GM18526 (cell line): ENCODE measurements around the gene SYCE1.

Experiments used
- POLR2A ChIP-seq: IDR thresholded peaks from 3 replicates; pipeline ENCODE4 v1.6.1; 2011; ENCODE audit not compliant: insufficient read length; ENCODE audit errors: extremely low read depth

The SYCE1 gene

GRCh38 chr10:133565441-133566294 is at the start of gene SYCE1:
SYCE1 (minus strand) TSS chr10:133565583; CDS start chr10:133565529, 54 bp downstream.
- no peak for TF ChIP-seq POLR2A

GRCh38 chr10:133614830-133615580 is 49.6 kb upstream of the SYCE1 start:
- TF ChIP-seq POLR2A, result no peak

- TF ChIP-seq POLR2A, result no peak
Observed at GRCh38 chr10:133613699-133614098, 48.3 kb upstream of the SYCE1 start.

GRCh38 chr10:133611079-133611478 is 45.7 kb upstream of the SYCE1 start:
- no peak for TF ChIP-seq POLR2A

- no peak for TF ChIP-seq POLR2A
Observed at GRCh38 chr10:133608855-133609254, 43.5 kb upstream of the SYCE1 start.

- TF ChIP-seq POLR2A, result no peak
Observed at GRCh38 chr10:133600657-133601056, 35.3 kb upstream of the SYCE1 start.

GRCh38 chr10:133592716-133593115 is 27.3 kb upstream of the SYCE1 start:
- no peak for TF ChIP-seq POLR2A

GRCh38 chr10:133590970-133591359 is 25.6 kb upstream of the SYCE1 start:
- TF ChIP-seq POLR2A, result no peak

DNA sequence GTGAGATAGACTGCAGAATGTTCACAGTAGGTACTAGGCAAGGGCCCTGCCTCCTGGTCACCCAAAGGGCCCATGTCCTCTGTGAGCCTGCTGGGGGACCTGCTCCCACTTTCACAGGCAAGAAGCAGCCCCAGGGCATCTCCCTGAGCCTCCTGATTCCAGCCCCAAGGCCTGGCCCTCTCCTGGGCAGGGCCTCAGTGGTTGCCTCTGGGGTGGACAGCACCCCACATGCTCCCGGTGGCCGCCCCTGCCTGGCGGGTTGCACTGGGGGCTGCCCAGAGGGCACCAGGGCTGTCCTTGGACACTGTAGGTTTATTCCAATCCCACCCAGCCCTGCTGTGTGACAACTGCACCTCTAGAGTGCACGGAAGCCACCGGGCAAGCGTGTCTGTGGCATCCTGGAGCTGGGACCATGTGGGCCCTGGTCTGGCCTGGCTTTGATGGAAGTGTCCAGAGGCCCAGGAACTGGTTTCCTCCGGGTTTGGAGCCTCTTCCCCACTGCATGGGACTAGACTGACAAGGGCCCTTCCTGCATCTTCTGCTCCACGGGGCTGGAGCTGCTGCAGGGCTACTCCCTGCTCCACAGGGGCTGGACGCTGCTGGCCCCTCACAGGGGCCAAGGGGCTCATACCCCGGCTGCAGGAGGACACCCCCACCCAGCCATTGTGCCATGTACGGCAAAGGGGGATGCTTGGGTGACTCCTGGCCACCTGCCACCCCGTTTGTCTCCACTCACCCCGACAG is 25.0 kb upstream of the SYCE1 start:
- TF ChIP-seq POLR2A, result no peak

DNA sequence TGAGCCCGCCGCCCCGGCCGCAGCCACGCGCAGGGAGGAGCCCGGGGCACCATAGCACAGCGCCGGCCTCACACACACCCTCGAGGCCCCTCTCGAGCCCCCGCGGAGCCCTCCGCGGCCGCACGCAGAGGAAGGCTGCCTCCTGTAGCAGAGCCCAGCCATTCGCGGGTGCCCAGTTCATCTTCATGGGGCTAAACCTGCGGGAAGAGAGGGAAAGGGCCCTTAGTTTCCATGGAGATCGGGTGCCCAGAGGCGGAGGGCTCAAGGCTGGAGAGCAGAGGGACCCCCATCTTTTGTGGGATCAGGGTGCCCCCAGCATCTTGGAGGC is 2.9 kb upstream of the SYCE1 start:
- no peak for TF ChIP-seq POLR2A

GRCh38 chr10:133567609-133568286 is 2.4 kb upstream of the SYCE1 start:
- TF ChIP-seq POLR2A, result no peak

GRCh38 chr10:133567119-133567518 is 1.7 kb upstream of the SYCE1 start:
- TF ChIP-seq POLR2A, result no peak

- TF ChIP-seq POLR2A, result no peak
Observed at GRCh38 chr10:133564816-133565215, 567 bp downstream of the SYCE1 start.

DNA sequence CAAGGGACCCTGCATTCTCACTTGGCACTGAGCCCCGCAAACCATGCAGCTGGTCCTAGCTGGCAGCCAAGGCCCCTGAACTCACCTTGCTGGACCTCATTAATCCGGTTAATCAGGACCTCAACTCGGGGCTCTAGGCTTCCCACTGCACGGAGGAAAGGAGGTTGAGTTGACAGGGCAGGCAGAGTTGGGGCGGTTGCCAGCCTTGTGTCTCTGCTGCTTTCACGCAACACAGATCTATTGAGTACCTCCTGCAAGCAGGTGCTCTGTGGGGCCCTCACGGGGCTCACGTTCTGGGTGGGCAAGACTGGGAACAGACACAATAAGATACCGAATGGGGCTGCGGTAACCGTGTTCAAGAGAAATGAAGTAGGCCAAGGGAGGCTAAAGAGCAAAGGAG is 6.2 kb downstream of the SYCE1 start:
- no peak for TF ChIP-seq POLR2A

DNA sequence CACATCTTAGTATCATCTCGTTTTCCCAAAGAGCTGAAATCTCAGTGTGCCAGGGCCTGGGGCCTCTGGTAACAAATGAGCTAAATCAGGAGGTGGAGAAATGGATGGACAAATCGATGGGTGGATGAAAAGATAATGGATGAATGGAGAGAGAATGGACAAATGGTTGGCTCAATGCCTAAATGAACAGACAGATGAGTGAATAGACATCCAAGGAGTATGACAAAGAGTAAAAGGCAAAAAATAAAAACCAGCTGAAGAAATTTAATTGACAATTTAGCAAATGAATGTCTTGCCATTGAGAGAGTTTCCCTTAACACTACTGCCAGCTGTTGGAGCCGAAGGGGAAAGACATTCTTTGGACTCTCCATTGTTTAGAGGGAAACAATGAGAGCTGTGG is 8.0 kb downstream of the SYCE1 start:
- no peak for TF ChIP-seq POLR2A
